Esophagus squamous epithelium (tissue), 4 donors: Measurements from ENCODE around the gene HSPA1L.

Experiments used
- CTCF ChIP-seq, 6 experiments: fragments of 450-650 bp in 4 of 6; fragments of 200-600 bp in 2 of 6; sonication (generic) in 2 of 6; IDR thresholded peaks; one replicate each; pipeline ENCODE4 v1.5.1; 2016 to 2019; ENCODE audit warnings: antibody characterized with exemption in 6 of 6, mild to moderate bottlenecking in 4 of 6, moderate library complexity in 4 of 6
- POLR2A ChIP-seq, 4 donors: fragments of 450-650 bp; IDR thresholded peaks; one replicate each; pipeline ENCODE4 v1.6.1; 2017; ENCODE audit warnings: antibody characterized with exemption in 4 of 4, mild to moderate bottlenecking in 4 of 4, moderate library complexity in 3 of 4

GRCh38 chr6:31760790-31761189, 54.3 kb downstream of the HSPA1L start:
- TF ChIP-seq CTCF (IDR thresholded peaks at IDR 0.05), result no peak
- TF ChIP-seq POLR2A (IDR thresholded peaks at IDR 0.05), result no peak
